Thoracic aorta (tissue), 2 donors: ENCODE data around the gene SNX32. TPM values are rescaled to one million over a fixed set of nuclear protein-coding genes. Genes with fewer than 3 reads are reported as not detected.

Experiments used
- ATAC-seq: fragments of 150-250 bp; one replicate; pipeline ENCODE4 v1.8.0; 2017; ENCODE audit warnings: low read depth; ENCODE audit not compliant: insufficient number of reproducible peaks, low FRiP score
- DNase-seq: peaks from one replicate; pipeline ENCODE4 v3.0.0-alpha.2; 2020; ENCODE audit warnings: low spot score
- H3K27ac ChIP-seq, 2 donors: fragments of 200-600 bp; sonication (generic); 1 replicate in 1 of 2; 2 replicates in 1 of 2; pipeline ENCODE4 v1.5.1; 2016; ENCODE audit warnings: mild to moderate bottlenecking in 2 of 2, moderate library complexity in 2 of 2
- H3K27me3 ChIP-seq: fragments of 200-600 bp; sonication (generic); replicated peaks from 2 replicates; pipeline ENCODE4 v1.6.0; 2016; ENCODE audit warnings: mild to moderate bottlenecking; ENCODE audit not compliant: insufficient read depth
- H3K36me3 ChIP-seq: fragments of 200-600 bp; sonication (generic); one replicate; pipeline ENCODE4 v1.5.1; 2016
- H3K4me1 ChIP-seq, 2 donors: fragments of 200-600 bp; sonication (generic); 1 replicate in 1 of 2; 2 replicates in 1 of 2; pipeline versions ENCODE4 v1.5.1 to v1.6.0; 2016; ENCODE audit warnings: low read depth in 2 of 2, mild to moderate bottlenecking in 1 of 2; ENCODE audit not compliant: control insufficient read depth in 1 of 2
- H3K4me3 ChIP-seq: fragments of 200-600 bp; sonication (generic); 2 replicates; pipeline ENCODE4 v1.5.1; 2016; ENCODE audit warnings: mild to moderate bottlenecking
- H3K9me3 ChIP-seq: fragments of 200-600 bp; sonication (generic); 2 replicates; pipeline ENCODE4 v1.5.1; 2016
- CTCF ChIP-seq: fragments of 200-600 bp; sonication (generic); IDR thresholded peaks from one replicate; pipeline ENCODE4 v1.5.1; 2019; ENCODE audit warnings: antibody characterized with exemption
- total RNA-seq, 2 donors: library from RNA; depleted of rRNA; stranded (reverse); fragments of >200 nt; gene quantifications; one replicate each; pipeline versions ENCODE4 v1.1.0 to v1.2.3, GENCODE V29; 2016

The SNX32 gene
- total RNA-seq, 2 donors from 2014 or later: 0.81 TPM; not detected in 1

DNA sequence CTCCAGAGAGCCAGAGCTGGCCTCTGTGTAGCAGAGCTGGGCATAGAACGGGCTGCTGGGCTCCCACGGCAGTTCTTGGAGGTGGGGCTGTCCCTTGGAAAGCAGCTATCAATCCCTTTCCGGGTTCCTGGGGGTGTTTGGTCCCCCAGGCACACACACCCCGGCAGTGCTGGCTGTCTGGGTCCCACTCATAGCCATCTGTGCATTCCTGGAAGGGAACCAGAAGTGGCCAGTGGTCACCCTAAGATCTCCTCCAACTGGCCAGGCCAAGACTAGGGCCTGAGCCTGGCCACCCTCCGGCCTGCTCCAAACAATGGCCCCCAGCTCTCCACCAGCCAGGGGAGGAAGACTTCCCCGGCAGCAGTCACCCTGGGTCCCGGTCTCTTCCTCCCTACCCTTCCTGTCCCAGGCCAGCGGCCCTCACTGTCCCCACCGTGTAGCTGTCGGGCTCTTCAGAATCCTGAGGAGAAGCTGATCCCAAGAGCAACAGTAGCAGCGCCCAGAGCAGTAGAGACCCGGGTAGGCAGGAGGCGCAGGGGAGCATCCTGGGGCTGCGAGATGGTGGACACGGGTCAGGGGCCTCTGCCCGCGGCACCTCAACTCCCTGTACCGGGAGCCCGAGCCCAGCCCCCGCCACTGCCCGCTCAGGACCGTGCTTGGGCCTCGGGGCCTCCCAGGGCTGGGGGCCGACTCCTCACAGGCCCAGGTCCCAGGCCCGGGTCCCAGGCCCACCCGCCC, 38.2 kb downstream of the SNX32 start:
- H3K27me3 ChIP-seq: no peaks in the 10 kb centered on the region
- H3K36me3 ChIP-seq: peaks cover 18% of the 10 kb centered on the region
- no peak for ATAC-seq
- peak overlapping the region; percentile 90 for H3K4me3 ChIP-seq
- H3K4me1 ChIP-seq: peaks cover 5 to 34% of the 10 kb centered on the region in 2 donors
- no peaks in the 10 kb centered on the region for H3K9me3 ChIP-seq
- H3K27ac ChIP-seq: peak overlapping the region; percentile 93 to 97
- TF ChIP-seq CTCF: no peak
- no peak for DNase-seq

GRCh38 chr11:65872586-65873317, 39.0 kb downstream of the SNX32 start, which contains the start of gene EFEMP2:
Gene EFEMP2 (minus strand): TSS chr11:65872800. CDS start chr11:65872354, 446 bp downstream.
- no peaks in the 10 kb centered on the region for H3K9me3 ChIP-seq
- H3K27me3 ChIP-seq: no peaks in the 10 kb centered on the region
- peak within 1 kb of the TSS; percentile 90 for H3K4me3 ChIP-seq
- peak; percentile 13 for ATAC-seq
- H3K4me1 ChIP-seq: peaks cover 5 to 29% of the 10 kb centered on the region in 2 donors
- H3K27ac ChIP-seq: peak within 1 kb of the TSS; percentile 93 to 97
- no peak for TF ChIP-seq CTCF
- peaks cover 12% of the 10 kb centered on the region for H3K36me3 ChIP-seq
- DNase-seq: no peak

DNA sequence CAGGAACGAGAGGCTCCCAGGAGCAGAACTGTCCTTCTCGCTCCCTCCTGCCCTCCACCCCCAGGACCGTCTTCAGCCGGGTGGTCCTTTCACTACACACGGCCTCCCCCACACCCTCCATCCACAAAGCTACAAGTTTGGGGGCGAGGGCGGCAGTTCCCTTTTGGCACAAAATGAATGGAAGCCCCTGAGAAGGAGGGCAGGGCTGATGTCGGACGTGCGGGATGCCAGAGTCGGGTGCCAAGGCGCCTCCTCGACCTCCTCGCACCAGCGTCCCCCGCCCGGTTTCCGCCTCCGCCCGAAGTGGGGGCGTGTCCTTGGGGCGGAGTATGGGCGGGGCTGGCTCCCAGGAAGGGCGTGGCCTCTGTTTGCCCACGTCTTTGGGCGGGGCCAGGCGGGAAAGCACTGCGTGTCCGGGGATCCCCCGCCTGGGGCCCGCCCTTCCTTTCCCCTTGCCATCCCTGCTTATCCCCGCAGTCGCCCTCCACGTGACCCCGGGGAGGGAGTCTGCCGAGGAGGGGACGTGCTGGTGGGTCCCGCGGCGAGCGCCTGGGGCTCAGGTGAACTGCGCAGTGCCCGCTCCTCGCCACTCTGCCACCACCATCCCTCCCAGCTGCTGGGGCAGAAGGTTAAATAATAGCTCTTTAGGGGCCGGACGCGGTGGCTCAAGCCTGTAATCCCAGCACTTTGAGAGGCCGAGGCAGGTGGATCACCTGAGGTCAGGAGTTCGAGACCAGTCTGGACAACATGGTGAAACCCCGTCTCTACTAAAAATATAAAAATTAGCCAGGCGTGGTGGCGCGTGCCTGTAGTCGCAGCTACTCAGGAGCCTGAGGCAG, 39.8 kb downstream of the SNX32 start:
- no peaks in the 10 kb centered on the region for H3K27me3 ChIP-seq
- peak overlapping the region; percentile 90 for H3K4me3 ChIP-seq
- ATAC-seq: peak; percentile 78
- no peaks in the 10 kb centered on the region for H3K9me3 ChIP-seq
- peaks cover 6% of the 10 kb centered on the region for H3K36me3 ChIP-seq
- DNase-seq: peak; percentile 89
- H3K4me1 ChIP-seq: peaks cover 5 to 29% of the 10 kb centered on the region in 2 donors
- H3K27ac ChIP-seq: peak overlapping the region; percentile 93 to 97
- TF ChIP-seq CTCF: no peak

DNA sequence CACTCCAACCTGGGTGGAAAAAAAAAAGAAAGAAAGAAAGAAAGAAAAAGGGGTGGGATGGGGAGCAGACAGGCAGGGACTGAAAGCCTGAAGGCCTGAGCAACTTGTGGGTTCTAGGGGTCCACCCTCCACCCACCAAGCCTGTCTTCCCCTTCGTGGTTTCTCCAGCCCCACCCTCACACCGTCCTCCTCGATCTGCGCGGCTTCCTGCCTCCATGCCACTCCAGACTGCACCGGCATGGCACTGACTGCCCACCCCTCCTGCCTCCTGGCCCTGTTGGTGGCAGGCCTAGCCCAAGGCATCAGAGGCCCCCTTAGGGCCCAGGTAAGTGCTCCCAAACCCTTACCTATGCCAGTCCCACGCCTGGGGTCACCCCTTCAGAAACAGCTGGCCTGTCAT, 45.9 kb downstream of the SNX32 start, which contains the start of gene CTSW:
TSS of gene CTSW (plus strand) at position 221 of the 400 bp plus-strand sequence. CDS start at position 239, 18 bp downstream.
- no peak for TF ChIP-seq CTCF
- H3K9me3 ChIP-seq: no peaks in the 10 kb centered on the region
- no peak for DNase-seq
- H3K36me3 ChIP-seq: peaks cover 16% of the 10 kb centered on the region
- no peak within 1 kb of the TSS for H3K4me3 ChIP-seq
- no peaks in the 10 kb centered on the region for H3K4me1 ChIP-seq
- H3K27me3 ChIP-seq: no peaks in the 10 kb centered on the region
- no peak within 1 kb of the TSS for H3K27ac ChIP-seq
- ATAC-seq: no peak
